ENCODE results near the gene TNNT3.

Gene TNNT3

GRCh38 chr11:1879342-1879940 lies 40.1 kb upstream of the TNNT3 start:
- TF ChIP-seq GATA2 (IDR thresholded peaks at IDR 0.05; ENCODE audit: low read depth, low read length), result no peak
- TF ChIP-seq GATA3 (IDR thresholded peaks at IDR 0.05; ENCODE audit: low read depth, low read length), result no peak

DNA sequence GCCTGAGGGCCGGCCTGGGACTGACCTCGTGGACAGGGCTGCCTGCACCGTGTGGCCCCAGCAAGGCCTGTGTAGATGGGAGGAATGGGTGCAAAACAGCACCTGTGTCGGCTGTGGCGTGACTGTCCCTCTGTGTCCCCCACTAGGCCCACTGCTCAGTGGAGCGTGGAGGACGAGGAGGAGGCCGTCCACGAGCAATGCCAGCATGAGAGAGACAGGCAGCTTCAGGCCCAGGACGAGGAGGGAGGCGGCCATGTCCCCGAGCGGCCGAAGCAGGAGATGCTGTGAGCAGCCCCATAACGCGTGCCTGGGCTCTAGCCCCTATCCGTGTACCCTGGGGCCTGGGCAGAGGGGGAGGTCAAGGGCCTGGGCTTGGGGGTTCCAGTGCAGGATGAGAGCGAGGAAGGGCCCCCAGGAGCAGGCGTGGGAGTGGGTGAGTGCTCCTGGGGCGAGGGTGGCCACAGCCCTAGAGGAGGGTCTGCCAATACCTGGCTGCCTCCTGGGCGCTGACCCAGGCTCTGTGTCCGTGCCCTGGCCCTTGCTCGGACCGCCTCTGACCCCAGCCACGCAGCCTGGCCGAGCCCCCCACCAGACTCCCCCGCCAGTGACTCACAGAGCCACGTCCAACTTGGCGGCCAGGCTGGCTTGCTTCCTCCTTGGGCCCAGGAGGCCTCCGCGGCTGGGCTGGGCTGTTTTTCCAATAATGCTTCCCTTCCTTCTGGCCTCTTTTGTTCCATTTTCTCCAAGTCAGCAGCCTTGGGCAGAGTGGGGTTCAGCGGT lies 39.4 kb upstream of the TNNT3 start:
- no peak for TF ChIP-seq GATA2 (IDR thresholded peaks at IDR 0.05; ENCODE audit: low read depth, low read length)
- no peak for TF ChIP-seq GATA3 (IDR thresholded peaks at IDR 0.05; ENCODE audit: low read depth, low read length)

DNA sequence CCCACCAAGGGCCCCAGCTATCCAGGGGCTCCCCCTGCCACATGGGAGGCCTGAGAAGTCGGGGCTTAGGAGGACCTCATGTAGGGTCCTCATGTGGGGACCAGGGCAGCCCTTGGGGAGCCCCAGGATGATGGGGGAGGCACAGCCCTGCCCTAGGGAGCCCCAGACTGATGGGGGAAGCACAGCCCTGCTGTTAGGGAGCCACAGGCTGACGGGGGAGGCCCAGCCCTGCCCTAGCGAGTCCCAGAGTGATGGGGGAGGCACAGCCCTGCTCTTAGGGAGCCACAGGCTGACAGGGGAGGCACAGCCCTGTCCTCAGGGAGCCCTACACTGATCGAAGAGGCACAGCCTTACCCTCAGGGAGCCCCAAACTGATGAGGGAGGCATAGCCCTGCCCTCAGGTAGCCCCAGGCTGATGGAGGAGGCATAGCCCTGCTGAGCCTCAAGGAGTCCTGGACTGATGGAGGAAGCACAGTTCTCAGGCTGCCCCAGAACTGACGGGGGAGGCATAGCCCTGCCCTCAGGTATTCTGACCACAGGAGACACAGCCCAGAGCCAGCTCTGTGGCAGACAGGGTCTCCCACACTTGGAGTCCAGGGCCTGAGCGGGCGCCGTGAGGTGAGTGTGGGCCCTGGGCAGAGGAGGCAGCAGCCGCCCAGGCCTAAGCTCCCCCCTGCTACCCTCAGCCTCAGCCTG lies 38.6 kb upstream of the TNNT3 start:
- TF ChIP-seq GATA3 (IDR thresholded peaks at IDR 0.05; ENCODE audit: low read depth, low read length), result no peak
- no peak for TF ChIP-seq GATA2 (IDR thresholded peaks at IDR 0.05; ENCODE audit: low read depth, low read length)

DNA sequence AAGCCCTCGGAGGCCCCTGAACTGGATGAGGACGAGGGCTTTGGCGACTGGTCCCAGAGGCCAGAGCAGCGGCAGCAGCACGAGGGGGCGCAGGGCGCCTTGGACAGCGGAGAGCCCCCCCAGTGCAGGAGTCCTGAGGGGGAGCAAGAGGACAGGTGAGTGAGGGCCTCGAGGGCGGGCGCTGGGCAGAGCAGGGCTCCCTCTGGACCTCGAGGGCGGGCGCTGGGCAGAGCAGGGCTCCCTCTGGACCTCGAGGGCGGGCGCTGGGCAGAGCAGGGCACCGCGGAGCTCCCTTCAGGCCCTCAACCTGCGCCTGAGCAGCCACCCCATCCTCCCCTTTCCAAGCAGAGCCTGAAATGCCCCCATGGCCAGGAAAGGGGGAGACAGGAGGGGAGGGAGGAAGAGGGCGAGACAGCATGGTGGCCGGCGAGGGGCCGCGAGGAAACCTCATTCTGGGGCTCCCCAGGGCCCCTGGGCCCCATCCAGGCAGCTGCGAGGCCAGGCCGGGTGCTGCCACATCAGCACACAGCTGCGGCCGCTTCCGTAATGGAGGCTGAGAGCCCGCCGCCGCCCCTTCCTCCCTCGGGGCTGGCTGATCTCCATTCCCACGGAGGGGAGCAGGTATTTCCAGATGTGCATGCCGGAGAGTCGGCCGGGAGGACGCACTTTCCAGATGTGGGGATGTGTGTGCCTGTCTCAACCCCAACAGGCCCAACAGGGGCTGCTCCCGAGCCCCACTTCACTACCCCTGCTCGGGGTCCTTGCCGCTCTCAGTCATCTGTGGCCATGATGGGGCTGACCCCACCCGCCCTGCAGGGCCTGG lies 37.9 kb upstream of the TNNT3 start:
- TF ChIP-seq GATA3 (IDR thresholded peaks at IDR 0.05; ENCODE audit: low read depth, low read length) (no peak), GATA2 (IDR thresholded peaks at IDR 0.05; ENCODE audit: low read depth, low read length) (no peak)

- TF ChIP-seq GATA3 (IDR thresholded peaks at IDR 0.05; ENCODE audit: low read depth, low read length) (no peak), GATA2 (IDR thresholded peaks at IDR 0.05; ENCODE audit: low read depth, low read length) (no peak)
These were observed 37.0 kb upstream of the TNNT3 start for GRCh38 chr11:1882265-1883238.

GRCh38 chr11:1883346-1884302 lies 35.9 kb upstream of the TNNT3 start:
- TF ChIP-seq GATA2 (IDR thresholded peaks at IDR 0.05; ENCODE audit: low read depth, low read length), result no peak
- no peak for TF ChIP-seq GATA3 (IDR thresholded peaks at IDR 0.05; ENCODE audit: low read depth, low read length)

- TF ChIP-seq GATA3 (IDR thresholded peaks at IDR 0.05; ENCODE audit: low read depth, low read length), result no peak
- TF ChIP-seq GATA2 (IDR thresholded peaks at IDR 0.05; ENCODE audit: low read depth, low read length), result no peak
These were observed 35.2 kb upstream of the TNNT3 start for GRCh38 chr11:1884303-1884700.

GRCh38 chr11:1887451-1888346 lies 31.8 kb upstream of the TNNT3 start:
- TF ChIP-seq GATA2 (IDR thresholded peaks at IDR 0.05; ENCODE audit: low read depth, low read length) (no peak), GATA3 (IDR thresholded peaks at IDR 0.05; ENCODE audit: low read depth, low read length) (no peak)

DNA sequence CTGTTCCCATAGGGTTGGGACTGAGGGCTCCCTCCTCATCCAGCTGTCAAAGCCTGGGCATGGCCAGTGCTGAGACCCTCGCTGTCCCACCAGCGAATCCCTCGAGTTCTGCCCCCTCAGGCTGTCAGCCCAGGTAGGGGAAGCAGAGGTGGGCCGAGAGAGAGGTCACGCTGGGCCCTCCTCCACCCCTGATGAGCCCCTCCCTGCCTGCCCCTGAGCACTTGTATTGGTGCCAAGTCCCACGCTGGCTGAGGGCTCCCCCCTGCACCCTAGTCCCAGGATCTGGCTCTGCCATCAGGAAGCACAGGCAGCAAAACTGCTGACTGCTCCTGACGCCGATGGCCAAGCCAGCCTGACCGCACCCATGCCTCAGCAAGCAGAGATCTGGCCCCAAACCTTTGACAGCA lies 31.2 kb upstream of the TNNT3 start:
- TF ChIP-seq GATA3 (IDR thresholded peaks at IDR 0.05; ENCODE audit: low read depth, low read length), result no peak
- TF ChIP-seq GATA2 (IDR thresholded peaks at IDR 0.05; ENCODE audit: low read depth, low read length), result no peak

DNA sequence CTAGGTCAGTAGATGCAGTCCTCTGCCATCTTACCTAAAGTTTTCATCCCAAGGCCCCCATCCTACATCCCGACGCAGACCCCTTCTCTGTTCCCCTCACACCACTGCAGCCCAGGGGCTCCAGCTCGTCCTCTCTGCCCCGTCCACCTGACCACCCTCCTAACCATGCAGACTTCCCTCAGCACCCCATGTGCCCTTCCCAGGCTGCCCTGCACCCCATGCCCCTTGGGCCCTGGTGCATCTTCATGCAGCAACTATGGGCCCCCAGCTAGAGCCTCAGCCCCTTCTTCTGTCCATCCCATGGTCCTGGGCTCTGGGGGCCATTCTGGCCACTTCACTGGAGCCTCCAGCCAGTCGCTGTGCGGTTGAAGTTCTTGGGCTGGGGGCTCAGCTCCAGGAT lies 30.7 kb upstream of the TNNT3 start:
- no peak for TF ChIP-seq GATA3 (IDR thresholded peaks at IDR 0.05; ENCODE audit: low read depth, low read length)
- TF ChIP-seq GATA2 (IDR thresholded peaks at IDR 0.05; ENCODE audit: low read depth, low read length), result no peak
